PFSK-1 (cell line): ENCODE results near the gene ACOXL.

ENCODE experiments used
- FOXP2 ChIP-seq: optimal IDR thresholded peaks from 2 replicates; pipeline ENCODE3; 2011; ENCODE audit warnings: borderline replicate concordance, control low read depth, inconsistent platforms; ENCODE audit not compliant: insufficient read depth; ENCODE audit errors: extremely low read length, extremely low read depth
- POLR2AphosphoS5 ChIP-seq: IDR thresholded peaks from 2 replicates; pipeline ENCODE4 v1.6.1; 2012; ENCODE audit warnings: low read depth, mild to moderate bottlenecking, control low read depth, low read length, moderate library complexity
- SIN3A ChIP-seq: IDR thresholded peaks from 2 replicates; pipeline ENCODE4 v1.6.1; 2012; ENCODE audit warnings: mild to moderate bottlenecking, low read length, moderate library complexity, borderline replicate concordance; ENCODE audit not compliant: insufficient read depth
- TAF1 ChIP-seq: IDR thresholded peaks from 2 replicates; pipeline ENCODE4 v1.6.1; 2012; ENCODE audit warnings: low read length, control low read depth, borderline replicate concordance; ENCODE audit not compliant: insufficient read depth
- TF ChIP-seq, protein P1 (sequence below), 2 experiments: IDR thresholded peaks; 2 replicates each; pipeline versions ENCODE4 v1.6.1 to v1.8.0; 2011 to 2012; ENCODE audit warnings: low read depth in 2 of 2, low read length in 2 of 2, control low read depth in 1 of 2, inconsistent platforms in 1 of 2, mild to moderate bottlenecking in 1 of 2, moderate library complexity in 1 of 2; ENCODE audit not compliant: insufficient read depth in 1 of 2

Gene ACOXL

DNA sequence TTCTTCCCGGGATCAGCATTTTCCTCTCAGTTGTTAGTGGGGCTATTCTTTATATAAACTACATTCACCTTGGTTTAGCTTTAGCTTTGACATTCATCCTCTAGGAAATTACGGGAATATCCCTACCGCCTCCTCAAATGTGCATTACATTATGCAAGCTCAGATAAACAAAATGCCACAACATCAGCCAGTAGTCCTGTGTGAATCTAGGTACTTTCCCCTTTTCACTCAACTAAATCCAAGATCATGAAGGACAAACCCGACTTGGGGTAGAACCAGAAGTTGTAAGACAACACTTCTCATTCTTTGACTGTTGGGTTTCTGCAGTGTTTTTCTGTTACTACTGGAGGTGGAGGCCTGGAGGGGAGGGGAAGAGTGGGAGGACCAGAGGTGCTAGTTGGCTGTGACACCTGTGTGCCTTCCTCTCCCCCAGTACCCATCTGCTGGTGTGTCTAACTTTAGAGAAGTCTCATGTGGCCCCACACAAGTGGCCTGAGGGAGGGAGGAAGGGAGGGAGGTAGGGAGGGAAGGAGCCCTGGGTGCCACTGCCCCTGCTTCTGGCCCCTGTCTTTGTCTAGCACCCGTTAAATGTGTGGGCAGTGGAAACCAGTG is 303.6 kb downstream of the ACOXL start:
- TF ChIP-seq, protein P1, sequence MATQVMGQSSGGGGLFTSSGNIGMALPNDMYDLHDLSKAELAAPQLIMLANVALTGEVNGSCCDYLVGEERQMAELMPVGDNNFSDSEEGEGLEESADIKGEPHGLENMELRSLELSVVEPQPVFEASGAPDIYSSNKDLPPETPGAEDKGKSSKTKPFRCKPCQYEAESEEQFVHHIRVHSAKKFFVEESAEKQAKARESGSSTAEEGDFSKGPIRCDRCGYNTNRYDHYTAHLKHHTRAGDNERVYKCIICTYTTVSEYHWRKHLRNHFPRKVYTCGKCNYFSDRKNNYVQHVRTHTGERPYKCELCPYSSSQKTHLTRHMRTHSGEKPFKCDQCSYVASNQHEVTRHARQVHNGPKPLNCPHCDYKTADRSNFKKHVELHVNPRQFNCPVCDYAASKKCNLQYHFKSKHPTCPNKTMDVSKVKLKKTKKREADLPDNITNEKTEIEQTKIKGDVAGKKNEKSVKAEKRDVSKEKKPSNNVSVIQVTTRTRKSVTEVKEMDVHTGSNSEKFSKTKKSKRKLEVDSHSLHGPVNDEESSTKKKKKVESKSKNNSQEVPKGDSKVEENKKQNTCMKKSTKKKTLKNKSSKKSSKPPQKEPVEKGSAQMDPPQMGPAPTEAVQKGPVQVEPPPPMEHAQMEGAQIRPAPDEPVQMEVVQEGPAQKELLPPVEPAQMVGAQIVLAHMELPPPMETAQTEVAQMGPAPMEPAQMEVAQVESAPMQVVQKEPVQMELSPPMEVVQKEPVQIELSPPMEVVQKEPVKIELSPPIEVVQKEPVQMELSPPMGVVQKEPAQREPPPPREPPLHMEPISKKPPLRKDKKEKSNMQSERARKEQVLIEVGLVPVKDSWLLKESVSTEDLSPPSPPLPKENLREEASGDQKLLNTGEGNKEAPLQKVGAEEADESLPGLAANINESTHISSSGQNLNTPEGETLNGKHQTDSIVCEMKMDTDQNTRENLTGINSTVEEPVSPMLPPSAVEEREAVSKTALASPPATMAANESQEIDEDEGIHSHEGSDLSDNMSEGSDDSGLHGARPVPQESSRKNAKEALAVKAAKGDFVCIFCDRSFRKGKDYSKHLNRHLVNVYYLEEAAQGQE (IDR thresholded peaks at IDR 0.05; ENCODE audit: insufficient read depth in 1 of 2, low read depth in 2 of 2, low read length in 2 of 2) = no peak
- TF ChIP-seq SIN3A (no peak), POLR2AphosphoS5 (no peak), FOXP2 (no peak), TAF1 (no peak)

DNA sequence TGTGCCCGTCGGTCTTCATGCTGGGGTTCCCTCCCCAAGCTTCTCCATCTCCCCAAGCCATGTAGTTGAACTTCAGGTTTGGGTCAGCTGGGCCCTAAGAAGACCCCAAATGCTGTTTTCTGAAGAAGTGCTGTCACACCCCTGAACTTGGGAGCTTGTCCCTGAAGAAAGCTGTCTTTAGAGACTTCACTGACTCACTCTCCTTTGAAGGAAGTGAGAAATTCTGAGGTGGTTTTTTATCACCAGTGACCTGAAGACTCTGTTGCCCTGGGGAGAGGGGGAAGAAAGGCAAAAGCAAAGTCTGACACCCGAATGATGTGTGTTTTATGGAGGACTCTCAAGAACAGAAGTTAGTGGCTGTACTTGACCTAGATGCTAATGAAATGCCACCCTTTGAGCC is 304.8 kb downstream of the ACOXL start:
- TF ChIP-seq POLR2AphosphoS5 (no peak), TAF1 (no peak), SIN3A (no peak), FOXP2 (no peak)
- TF ChIP-seq, protein P1 (IDR thresholded peaks at IDR 0.05; ENCODE audit: insufficient read depth in 1 of 2, low read depth in 2 of 2, low read length in 2 of 2) = no peak

DNA sequence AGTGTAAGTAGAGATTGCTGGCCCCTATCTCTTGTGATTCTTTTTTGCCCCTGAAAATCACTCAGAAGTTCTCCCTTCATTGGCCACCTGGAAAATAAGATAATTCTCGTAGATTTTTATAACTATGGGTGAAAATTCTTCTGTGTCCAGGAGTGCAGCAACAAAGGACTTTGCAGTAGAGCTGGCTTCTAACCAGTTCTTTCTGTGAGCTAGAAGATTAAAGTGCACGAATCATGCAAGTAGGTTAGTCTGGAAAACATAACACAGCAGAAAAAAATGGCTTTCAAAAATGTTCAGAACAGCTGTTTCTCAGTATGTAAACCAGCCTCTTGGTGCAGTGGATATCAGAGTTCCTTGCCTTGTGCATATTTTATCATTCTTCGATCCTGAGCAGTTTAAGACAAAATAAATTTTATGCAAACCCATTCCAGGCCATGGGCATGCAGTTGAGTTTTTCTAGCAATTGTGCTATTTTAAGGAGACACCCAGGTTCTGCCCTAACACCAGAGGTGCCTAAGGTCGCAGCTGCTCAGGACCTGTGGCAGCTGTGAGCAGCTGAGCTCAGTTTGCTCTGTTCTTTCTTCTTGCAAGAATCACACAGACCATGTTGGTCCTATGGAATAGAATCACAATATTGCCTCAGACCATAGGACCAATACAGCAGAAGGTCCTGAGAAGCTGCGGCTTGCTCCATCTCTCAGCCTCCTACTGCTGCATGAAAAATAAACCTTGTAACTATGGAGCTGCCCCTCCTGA is 307.4 kb downstream of the ACOXL start:
- TF ChIP-seq POLR2AphosphoS5 = no peak
- TF ChIP-seq, protein P1 (IDR thresholded peaks at IDR 0.05; ENCODE audit: insufficient read depth in 1 of 2, low read depth in 2 of 2, low read length in 2 of 2) = no peak
- TF ChIP-seq FOXP2 = no peak
- no peak for TF ChIP-seq SIN3A
- no peak for TF ChIP-seq TAF1

- TF ChIP-seq POLR2AphosphoS5 = no peak
- TF ChIP-seq, protein P1 (IDR thresholded peaks at IDR 0.05; ENCODE audit: insufficient read depth in 1 of 2, low read depth in 2 of 2, low read length in 2 of 2) = no peak
- TF ChIP-seq SIN3A = no peak
- no peak for TF ChIP-seq TAF1
- TF ChIP-seq FOXP2 = no peak
Measured at GRCh38 chr2:111041398-111042202, 309.2 kb downstream of the ACOXL start.
